ENCODE results near the gene RNF115. TPM values are rescaled to one million over a fixed set of nuclear protein-coding genes. Genes with fewer than 3 reads are reported as not detected.
"Not testable (repeated sequence)": the region's sequence is repeated elsewhere in the genome, so short reads cannot be mapped to it uniquely, and the experiment has no call there.

Gene RNF115
- total RNA-seq, 1 donor from 2014 or later = 15.9 TPM

DNA sequence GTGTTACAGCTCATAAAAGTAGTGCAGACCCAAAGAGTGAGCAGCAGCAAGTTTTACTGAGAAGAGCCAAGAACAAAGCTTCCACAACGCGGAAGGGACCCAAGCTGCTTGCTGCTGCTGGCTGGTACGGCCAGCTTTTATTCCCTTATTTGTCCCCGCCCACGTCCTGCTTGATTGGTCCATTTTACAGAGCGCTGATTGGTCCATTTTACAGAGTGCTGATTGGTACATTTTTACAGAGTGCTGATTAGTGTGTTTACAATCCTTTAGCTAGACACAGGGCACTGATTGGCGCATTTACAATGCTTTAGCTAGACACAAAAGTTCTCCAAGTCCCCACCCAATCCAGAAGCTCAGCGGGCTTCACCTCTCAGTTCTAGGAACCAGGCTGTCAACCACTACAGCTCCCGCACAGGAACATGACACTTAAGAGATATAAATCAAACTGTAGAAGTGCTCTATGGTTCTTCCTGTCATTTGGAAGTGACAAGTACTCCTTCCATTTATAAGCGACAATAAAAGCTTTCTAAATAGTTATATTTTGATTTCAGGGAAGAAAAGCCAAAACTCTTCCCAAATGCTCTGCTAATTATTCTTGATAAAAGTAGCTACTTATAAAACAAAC lies 28.5 kb downstream of the RNF115 start:
- Mint-ChIP-seq H3K4me1 (ENCODE audit: unreplicated experiment) (peaks cover 5% of the 10 kb centered on the region), H3K27ac (ENCODE audit: unreplicated experiment) (no peak overlapping the region), H3K4me3 (ENCODE audit: unreplicated experiment) (no peak overlapping the region), H3K9me3 (ENCODE audit: unreplicated experiment) (peaks cover 24% of the 10 kb centered on the region), H3K36me3 (ENCODE audit: unreplicated experiment) (peaks cover 34% of the 10 kb centered on the region), H3K27me3 (ENCODE audit: unreplicated experiment) (no peaks in the 10 kb centered on the region)
- no peak for DNase-seq (ENCODE audit: extremely low spot score, unreplicated experiment)
- TF ChIP-seq, protein P1, sequence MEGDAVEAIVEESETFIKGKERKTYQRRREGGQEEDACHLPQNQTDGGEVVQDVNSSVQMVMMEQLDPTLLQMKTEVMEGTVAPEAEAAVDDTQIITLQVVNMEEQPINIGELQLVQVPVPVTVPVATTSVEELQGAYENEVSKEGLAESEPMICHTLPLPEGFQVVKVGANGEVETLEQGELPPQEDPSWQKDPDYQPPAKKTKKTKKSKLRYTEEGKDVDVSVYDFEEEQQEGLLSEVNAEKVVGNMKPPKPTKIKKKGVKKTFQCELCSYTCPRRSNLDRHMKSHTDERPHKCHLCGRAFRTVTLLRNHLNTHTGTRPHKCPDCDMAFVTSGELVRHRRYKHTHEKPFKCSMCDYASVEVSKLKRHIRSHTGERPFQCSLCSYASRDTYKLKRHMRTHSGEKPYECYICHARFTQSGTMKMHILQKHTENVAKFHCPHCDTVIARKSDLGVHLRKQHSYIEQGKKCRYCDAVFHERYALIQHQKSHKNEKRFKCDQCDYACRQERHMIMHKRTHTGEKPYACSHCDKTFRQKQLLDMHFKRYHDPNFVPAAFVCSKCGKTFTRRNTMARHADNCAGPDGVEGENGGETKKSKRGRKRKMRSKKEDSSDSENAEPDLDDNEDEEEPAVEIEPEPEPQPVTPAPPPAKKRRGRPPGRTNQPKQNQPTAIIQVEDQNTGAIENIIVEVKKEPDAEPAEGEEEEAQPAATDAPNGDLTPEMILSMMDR (IDR thresholded peaks at IDR 0.05) = no peak

- Mint-ChIP-seq H3K36me3 (ENCODE audit: unreplicated experiment) (peaks cover 31% of the 10 kb centered on the region), H3K27ac (ENCODE audit: unreplicated experiment) (no peak overlapping the region), H3K27me3 (ENCODE audit: unreplicated experiment) (no peaks in the 10 kb centered on the region), H3K4me3 (ENCODE audit: unreplicated experiment) (no peak overlapping the region), H3K4me1 (ENCODE audit: unreplicated experiment) (peaks cover 3% of the 10 kb centered on the region), H3K9me3 (ENCODE audit: unreplicated experiment) (peaks cover 18% of the 10 kb centered on the region)
- DNase-seq (ENCODE audit: extremely low spot score, unreplicated experiment) = no peak
- TF ChIP-seq, protein P1 (IDR thresholded peaks at IDR 0.05) = no peak
These were observed 31.4 kb downstream of the RNF115 start for GRCh38 chr1:145792484-145792883.

- H3K4me3 Mint-ChIP-seq (ENCODE audit: unreplicated experiment); H3K4me1 Mint-ChIP-seq (ENCODE audit: unreplicated experiment); DNase-seq (ENCODE audit: extremely low spot score, unreplicated experiment); H3K27ac Mint-ChIP-seq (ENCODE audit: unreplicated experiment); H3K27me3 Mint-ChIP-seq (ENCODE audit: unreplicated experiment): not testable (repeated sequence)
- Mint-ChIP-seq H3K36me3 (ENCODE audit: unreplicated experiment) (peaks cover 29% of the 10 kb centered on the region), H3K9me3 (ENCODE audit: unreplicated experiment) (peaks cover 11% of the 10 kb centered on the region)
These were observed 32.0 kb downstream of the RNF115 start for GRCh38 chr1:145791860-145792259.

- H3K36me3 Mint-ChIP-seq (ENCODE audit: unreplicated experiment) = peaks cover 20% of the 10 kb centered on the region
- no peaks in the 10 kb centered on the region for H3K27me3 Mint-ChIP-seq (ENCODE audit: unreplicated experiment)
- peaks cover 18% of the 10 kb centered on the region for H3K4me1 Mint-ChIP-seq (ENCODE audit: unreplicated experiment)
- DNase-seq (ENCODE audit: extremely low spot score, unreplicated experiment) = no peak
- no peaks in the 10 kb centered on the region for H3K9me3 Mint-ChIP-seq (ENCODE audit: unreplicated experiment)
- no peak overlapping the region for H3K4me3 Mint-ChIP-seq (ENCODE audit: unreplicated experiment)
- TF ChIP-seq, protein P1 (IDR thresholded peaks at IDR 0.05) = no peak
- H3K27ac Mint-ChIP-seq (ENCODE audit: unreplicated experiment) = no peak overlapping the region
These were observed 35.3 kb downstream of the RNF115 start for GRCh38 chr1:145788580-145788979.

- no peak for DNase-seq (ENCODE audit: extremely low spot score, unreplicated experiment)
- TF ChIP-seq, protein P1 (IDR thresholded peaks at IDR 0.05) = no peak
- H3K27ac Mint-ChIP-seq (ENCODE audit: unreplicated experiment) = no peak overlapping the region
- H3K4me1 Mint-ChIP-seq (ENCODE audit: unreplicated experiment) = peaks cover 34% of the 10 kb centered on the region
- peaks cover 16% of the 10 kb centered on the region for H3K36me3 Mint-ChIP-seq (ENCODE audit: unreplicated experiment)
- H3K4me3 Mint-ChIP-seq (ENCODE audit: unreplicated experiment) = no peak overlapping the region
- H3K27me3 Mint-ChIP-seq (ENCODE audit: unreplicated experiment) = no peaks in the 10 kb centered on the region
- H3K9me3 Mint-ChIP-seq (ENCODE audit: unreplicated experiment) = no peaks in the 10 kb centered on the region
These were observed 37.6 kb downstream of the RNF115 start for GRCh38 chr1:145786271-145786670.
